ENCODE results near the gene MAGI2.
A peak's percentile ranks its signal among the peaks of the same experiment; 100 is the strongest.

The MAGI2 gene

DNA sequence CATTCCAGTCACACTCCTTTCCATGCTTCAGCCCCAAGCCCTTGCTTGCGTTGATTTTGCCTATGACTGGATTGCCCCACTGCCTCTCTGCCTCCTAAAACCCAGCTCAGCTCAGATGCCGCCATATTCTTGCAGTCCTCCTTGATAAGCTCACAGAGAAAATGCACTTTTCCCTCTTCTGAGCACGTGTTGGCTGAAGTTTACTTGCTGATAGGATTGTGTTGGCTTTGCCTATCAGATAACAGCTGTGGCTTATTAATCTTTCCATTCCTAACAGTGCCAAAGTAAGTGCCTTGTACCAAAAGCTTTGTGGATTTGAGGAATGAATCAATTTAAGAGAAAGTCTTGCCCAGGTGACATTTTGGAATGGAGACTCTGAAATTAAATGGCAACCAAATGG is 1405.7 kb downstream of the MAGI2 start:
- DNase-seq, result no peak

GRCh38 chr7:78043159-78043558 is 1410.3 kb downstream of the MAGI2 start:
- no peak for DNase-seq

GRCh38 chr7:78041423-78041822 is 1412.0 kb downstream of the MAGI2 start:
- no peak for DNase-seq

DNA sequence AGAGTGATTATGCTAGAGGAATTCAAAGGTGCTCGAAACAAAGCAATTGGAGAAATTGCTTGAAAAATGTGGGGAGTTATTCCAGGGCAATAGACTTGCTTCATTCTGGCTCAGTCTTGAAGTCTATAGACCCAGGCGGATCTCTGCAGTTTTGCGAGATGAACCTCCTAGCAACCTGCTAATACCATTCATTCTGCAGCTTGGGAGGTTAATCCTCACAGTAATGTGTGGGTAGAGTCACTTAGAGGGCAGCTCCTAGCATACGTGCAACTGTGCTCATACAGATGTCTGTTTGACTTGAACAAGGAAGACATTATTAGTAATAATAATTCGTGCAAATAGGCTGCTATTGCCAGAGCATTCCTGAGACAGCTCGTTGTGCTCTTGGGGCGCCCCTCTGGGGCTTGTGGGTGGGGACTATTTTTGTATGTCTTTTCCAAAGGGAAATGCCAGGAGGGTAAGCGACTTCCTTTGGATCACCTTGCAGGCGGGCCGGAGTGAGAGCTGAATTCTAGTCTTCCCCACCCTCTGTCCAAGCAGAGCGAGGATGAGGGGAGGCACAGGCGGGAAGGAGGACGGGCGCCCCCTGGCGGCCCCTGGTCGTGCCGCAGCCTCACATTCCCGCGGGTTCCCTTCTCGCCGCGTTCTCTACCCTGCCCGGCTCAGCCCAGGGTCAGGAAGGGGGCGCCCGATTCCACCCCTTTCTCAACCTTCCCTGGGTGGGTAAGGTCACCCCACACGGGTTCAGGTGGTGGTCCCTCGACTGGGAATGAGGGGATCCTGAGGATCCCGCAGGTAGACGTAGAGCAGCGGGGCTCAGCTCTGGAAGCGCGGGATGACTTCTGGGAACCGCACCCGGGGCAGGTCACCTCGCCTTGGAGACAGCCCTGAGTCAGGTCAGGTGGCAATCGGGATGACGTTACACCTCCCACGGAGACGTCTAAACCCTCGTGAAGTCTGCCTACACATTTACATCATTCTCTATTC is 1413.4 kb downstream of the MAGI2 start:
- DNase-seq, result peak; percentile 49

GRCh38 chr7:78038465-78039080 is 1414.9 kb downstream of the MAGI2 start:
- no peak for DNase-seq

DNA sequence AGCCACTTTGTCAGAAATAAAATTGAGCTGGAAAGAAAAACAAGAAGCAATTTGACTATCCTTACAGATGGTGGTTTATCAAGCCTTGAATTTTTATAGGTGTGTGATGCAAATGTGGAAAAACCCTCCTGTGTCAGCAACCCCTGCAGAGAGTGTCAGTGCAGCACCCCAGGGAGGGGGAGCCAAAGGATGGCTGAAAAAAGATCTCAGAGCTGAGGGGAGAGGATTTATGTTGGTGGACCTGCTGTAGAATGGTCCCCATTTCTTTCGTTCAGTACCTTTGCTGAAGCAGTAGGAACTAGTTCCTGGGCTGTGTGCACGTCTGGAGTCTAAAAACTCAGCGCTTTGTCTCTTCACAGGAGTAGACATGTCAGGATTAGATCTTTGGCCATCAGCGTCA is 1415.9 kb downstream of the MAGI2 start:
- no peak for DNase-seq

DNA sequence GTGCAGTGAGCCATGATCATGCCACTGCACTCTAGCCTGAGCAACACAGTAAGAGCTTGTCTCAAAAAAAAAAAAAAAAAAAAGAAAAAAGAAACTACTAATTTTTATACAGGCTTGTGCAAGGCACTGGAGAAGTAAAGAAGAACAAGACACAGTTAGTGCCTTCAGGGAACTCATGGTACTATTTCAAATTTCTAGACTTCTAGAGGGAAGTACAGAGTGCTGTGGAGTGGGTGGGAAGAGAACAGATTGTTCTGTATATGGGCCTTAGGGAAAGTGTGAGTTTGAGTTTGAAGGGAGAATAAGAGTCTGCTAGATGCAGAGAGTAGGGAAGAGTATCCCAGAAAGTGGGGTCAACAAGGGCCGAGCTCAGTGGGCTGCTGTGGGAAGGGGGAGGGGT is 1420.1 kb downstream of the MAGI2 start:
- DNase-seq, result no peak

- DNase-seq, result no peak
Measured at GRCh38 chr7:78026492-78026891, 1427.0 kb downstream of the MAGI2 start.

GRCh38 chr7:78024591-78024990 is 1428.9 kb downstream of the MAGI2 start:
- DNase-seq, result no peak

- DNase-seq, result no peak
Measured at GRCh38 chr7:78023191-78023590, 1430.3 kb downstream of the MAGI2 start.

DNA sequence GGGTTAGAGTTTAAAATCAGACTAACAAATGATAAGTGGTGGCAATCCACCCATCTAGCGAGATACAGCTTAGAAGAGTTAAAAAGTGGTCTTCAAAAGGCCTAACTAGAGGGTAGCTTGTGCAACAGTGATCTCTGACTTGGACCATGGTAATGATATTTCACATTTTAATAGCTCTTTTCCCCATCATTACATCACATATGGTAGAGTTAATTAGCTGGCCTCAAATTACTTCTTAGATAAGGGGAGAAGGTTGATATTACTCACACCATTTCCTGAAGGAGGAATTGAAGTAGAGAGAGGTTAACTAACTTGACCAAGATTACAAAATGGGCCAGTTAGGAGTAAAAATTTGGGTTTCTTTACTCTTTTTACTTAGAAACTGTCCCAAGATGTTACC is 1431.3 kb downstream of the MAGI2 start:
- DNase-seq, result no peak

- no peak for DNase-seq
Measured at GRCh38 chr7:78020874-78021249, 1432.6 kb downstream of the MAGI2 start.

DNA sequence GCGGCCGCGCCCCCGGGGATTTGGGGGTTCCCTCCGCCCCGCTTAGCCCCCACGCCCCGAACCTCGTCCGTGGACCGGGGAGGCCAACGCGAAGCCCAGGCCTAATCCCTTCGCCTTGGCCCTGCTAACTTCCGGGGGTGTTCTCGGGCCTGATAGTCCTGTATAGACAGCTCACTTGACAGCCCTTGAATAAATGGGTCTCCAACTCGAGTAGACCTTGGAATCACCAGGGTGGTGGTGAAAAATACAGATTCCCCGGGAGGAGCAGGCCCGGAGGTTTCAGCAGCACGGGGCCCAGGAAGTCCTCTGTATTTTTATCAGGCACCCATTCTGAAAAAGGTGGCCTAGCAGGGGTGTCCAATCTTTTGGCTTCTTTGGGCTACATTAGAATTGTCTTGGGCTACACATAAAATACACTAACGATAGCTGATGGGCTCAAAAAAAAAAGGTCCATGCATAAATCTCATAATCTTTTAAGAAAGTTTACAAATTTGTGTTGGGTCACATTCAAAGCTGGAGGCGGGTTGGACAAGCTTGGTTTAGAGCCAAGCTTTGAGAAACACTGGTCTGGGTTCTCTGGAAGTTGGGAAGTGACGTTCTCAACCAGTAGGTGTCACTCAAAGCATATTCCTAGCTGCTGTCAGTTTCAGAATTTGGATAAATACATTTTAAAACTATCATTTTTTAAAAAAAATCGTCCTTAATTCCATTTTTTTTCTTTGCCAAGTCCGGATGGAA is 1433.2 kb downstream of the MAGI2 start:
- peak; percentile 41 for DNase-seq

- peak; percentile 83 for DNase-seq
Measured at GRCh38 chr7:78019447-78020135, 1433.9 kb downstream of the MAGI2 start.

DNA sequence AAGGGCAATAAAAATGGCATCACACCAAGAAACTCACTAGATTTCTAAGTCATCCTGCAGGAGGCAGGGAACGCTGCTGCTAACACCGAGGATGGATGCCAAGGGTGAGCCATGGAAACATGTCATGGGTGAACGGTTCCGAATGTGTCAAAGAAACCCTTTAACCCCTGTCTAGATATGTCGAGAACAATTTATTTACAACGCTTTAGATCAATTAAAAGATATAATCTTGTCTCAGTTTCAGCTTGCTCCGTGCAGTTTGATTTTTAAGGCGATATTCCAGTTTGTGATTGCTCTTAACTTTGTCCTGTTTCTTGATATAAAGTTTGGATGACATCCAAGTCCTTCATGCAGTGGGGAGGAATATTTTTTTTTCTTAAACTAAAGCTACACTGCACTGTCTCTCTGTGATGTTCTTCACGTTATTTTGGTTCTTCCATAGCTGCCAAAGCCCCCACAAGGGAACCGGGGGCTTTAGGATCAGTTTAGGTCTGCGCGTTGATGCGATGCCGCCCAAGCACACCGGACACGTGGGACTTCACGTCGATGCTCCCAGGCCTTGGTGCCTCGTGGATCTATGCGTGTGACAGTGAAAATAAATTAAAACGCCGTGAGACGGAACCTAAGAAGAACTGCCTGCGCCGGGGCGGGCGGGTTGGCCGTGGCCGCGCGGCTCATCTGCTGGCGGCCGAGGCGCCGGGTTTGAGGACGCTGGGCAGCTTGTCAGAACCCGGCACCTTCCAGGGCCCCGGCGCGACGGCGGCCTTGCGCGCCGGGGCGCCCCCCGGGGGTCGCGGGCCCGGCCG is 1434.6 kb downstream of the MAGI2 start:
- peak; percentile 26 for DNase-seq

DNA sequence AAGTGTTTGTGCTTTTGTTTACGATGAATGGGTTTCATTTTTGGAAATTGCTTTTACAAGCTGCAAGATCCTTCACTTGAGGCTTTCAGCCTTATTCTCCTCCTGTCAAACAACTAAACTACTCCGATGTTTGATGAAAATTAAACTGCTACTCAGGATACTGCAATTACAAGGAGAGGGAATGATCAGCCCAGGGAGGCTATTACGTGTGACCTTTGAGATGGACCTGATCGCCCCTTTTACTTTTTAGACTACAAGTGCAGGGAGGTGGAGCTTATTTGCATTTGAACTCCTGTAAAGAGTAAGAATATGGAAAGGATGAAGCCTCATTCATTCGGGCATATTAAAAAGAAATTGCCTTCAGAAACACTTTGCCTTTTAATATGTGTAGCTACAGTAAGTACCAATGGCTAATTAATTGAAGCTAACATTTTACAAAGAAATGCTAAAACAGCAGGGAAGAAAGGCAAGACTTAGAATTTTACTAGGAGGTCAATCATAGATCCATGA is 1435.8 kb downstream of the MAGI2 start:
- no peak for DNase-seq

- DNase-seq, result no peak
Measured at GRCh38 chr7:78015574-78016260, 1437.8 kb downstream of the MAGI2 start.

DNA sequence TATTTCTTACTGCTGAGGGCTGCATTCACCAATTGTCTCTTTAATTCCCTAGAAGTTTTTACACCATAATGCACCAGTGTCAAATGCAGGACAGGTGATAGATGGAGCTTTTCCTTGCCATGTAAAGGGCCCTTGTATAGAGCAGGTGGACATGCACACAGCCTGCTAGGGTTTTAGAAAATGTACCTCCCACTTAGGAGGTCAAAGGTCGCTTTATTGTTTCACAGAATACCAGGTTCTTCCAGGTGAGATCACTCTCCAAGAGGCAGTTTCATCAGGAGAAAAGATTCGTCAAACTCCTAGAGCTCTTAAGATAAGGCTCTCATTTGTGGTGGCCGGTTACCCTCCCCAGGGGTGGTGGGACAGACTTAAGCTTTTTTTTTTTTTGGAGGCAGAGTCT is 1439.1 kb downstream of the MAGI2 start:
- DNase-seq, result no peak

DNA sequence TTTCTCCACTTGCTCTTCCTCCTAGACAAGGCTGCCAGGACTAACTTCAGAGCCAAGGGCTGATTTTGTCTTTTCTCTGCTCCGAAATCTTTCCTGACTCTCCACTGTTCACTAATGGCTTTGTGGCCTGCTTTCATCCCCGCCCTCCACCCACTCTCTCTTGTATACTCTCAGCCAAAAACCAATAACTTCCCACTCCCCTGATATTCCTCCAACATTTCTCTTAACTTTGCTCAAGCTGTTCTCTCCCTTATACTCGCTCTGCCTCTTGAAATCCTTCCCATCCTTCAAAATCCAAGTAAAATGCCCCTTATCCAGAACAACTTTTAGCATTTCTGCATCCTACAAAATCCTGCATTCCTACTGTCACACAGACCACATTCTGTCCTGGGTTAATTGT is 1440.1 kb downstream of the MAGI2 start:
- no peak for DNase-seq

DNA sequence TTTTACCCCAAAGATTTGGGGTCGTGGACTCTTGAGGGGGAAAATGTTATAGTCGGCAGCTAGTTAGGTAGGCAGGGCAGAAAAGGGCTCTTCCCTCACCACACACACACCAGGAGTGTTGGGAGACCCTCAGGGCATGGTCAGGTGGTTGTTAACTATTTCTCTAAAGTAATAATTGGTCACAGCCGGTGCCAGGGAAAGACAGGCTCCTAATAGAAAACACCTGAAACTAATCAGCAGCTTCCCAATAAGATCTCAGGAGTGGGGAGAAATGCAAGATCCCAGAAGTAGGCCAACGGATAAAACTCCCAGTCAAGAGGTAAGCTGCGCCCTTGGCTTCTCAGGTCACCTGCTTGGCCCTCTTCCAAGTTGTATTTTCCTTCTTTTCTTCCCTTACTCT is 1441.8 kb downstream of the MAGI2 start:
- no peak for DNase-seq

GRCh38 chr7:78007231-78007630 is 1446.2 kb downstream of the MAGI2 start:
- no peak for DNase-seq

Data from stimulated activated CD4-positive, alpha-beta T cell treated with anti-CD3 and anti-CD28 coated beads, Interleukin-15, amount 100 ng/mL, for 24 hours (primary cell).